ENCODE data around the gene KRT85.
A peak's percentile ranks its signal among the peaks of the same experiment; 100 is the strongest.

The KRT85 gene

GRCh38 chr12:52387859-52388258, 20.6 kb upstream of the KRT85 start:
- no peak for DNase-seq (ENCODE audit: insufficient read length, low spot score)
- FAIRE-seq, result no peak
- no peak for TF ChIP-seq TAF1 (IDR thresholded peaks at IDR 0.05; ENCODE audit: low read depth, low read length)
- TF ChIP-seq POU2F2 (IDR thresholded peaks at IDR 0.05; ENCODE audit: low read depth, low read length), result no peak
- no peak for TF ChIP-seq POLR2AphosphoS5 (IDR thresholded peaks at IDR 0.05; ENCODE audit: low read depth, low read length)
- TF ChIP-seq PAX5 (IDR thresholded peaks at IDR 0.05; ENCODE audit: insufficient read depth, low read length, severe bottlenecking), result no peak
- TF ChIP-seq POLR2A (IDR thresholded peaks at IDR 0.05; ENCODE audit: low read depth, low read length), result no peak
- TF ChIP-seq SPI1 (IDR thresholded peaks at IDR 0.05; ENCODE audit: low read depth, low read length), result no peak

GRCh38 chr12:52385226-52385702, 18.0 kb upstream of the KRT85 start, which contains the start of gene KRT84:
KRT84 (minus strand) TSS chr12:52385652; CDS start chr12:52385585, 67 bp downstream.
- TF ChIP-seq POU2F2 (IDR thresholded peaks at IDR 0.05; ENCODE audit: low read depth, low read length) (no peak), PAX5 (IDR thresholded peaks at IDR 0.05; ENCODE audit: insufficient read depth, low read length, severe bottlenecking) (no peak), POLR2AphosphoS5 (IDR thresholded peaks at IDR 0.05; ENCODE audit: low read depth, low read length) (no peak), POLR2A (IDR thresholded peaks at IDR 0.05; ENCODE audit: low read depth, low read length) (no peak), TAF1 (IDR thresholded peaks at IDR 0.05; ENCODE audit: low read depth, low read length) (no peak), SPI1 (IDR thresholded peaks at IDR 0.05; ENCODE audit: low read depth, low read length) (no peak)
- FAIRE-seq (no peak), DNase-seq (ENCODE audit: insufficient read length, low spot score) (no peak)

- no peak for TF ChIP-seq POU2F2 (IDR thresholded peaks at IDR 0.05; ENCODE audit: low read depth, low read length)
- no peak for TF ChIP-seq POLR2AphosphoS5 (IDR thresholded peaks at IDR 0.05; ENCODE audit: low read depth, low read length)
- TF ChIP-seq TAF1 (IDR thresholded peaks at IDR 0.05; ENCODE audit: low read depth, low read length), result no peak
- DNase-seq (ENCODE audit: insufficient read length, low spot score) (no peak), FAIRE-seq (no peak)
These were observed 16.1 kb upstream of the KRT85 start for GRCh38 chr12:52383331-52383730.

GRCh38 chr12:52382854-52383253, 15.6 kb upstream of the KRT85 start:
- DNase-seq (ENCODE audit: insufficient read length, low spot score) (no peak), FAIRE-seq (no peak)
- TF ChIP-seq PAX5 (IDR thresholded peaks at IDR 0.05; ENCODE audit: insufficient read depth, low read length, severe bottlenecking) (no peak), POLR2A (IDR thresholded peaks at IDR 0.05; ENCODE audit: low read depth, low read length) (no peak), POU2F2 (IDR thresholded peaks at IDR 0.05; ENCODE audit: low read depth, low read length) (no peak), SPI1 (IDR thresholded peaks at IDR 0.05; ENCODE audit: low read depth, low read length) (peak; percentile 80)

- DNase-seq (ENCODE audit: insufficient read length, low spot score) (no peak), FAIRE-seq (no peak)
- TF ChIP-seq PAX5 (IDR thresholded peaks at IDR 0.05; ENCODE audit: insufficient read depth, low read length, severe bottlenecking) (no peak), TAF1 (IDR thresholded peaks at IDR 0.05; ENCODE audit: low read depth, low read length) (no peak), POLR2A (IDR thresholded peaks at IDR 0.05; ENCODE audit: low read depth, low read length) (no peak), POLR2AphosphoS5 (IDR thresholded peaks at IDR 0.05; ENCODE audit: low read depth, low read length) (no peak), POU2F2 (IDR thresholded peaks at IDR 0.05; ENCODE audit: low read depth, low read length) (no peak)
These were observed 13.9 kb upstream of the KRT85 start for GRCh38 chr12:52381206-52381605.

GRCh38 chr12:52380271-52380694, 13.0 kb upstream of the KRT85 start:
- TF ChIP-seq SPI1 (IDR thresholded peaks at IDR 0.05; ENCODE audit: low read depth, low read length), result no peak
- no peak for TF ChIP-seq POLR2AphosphoS5 (IDR thresholded peaks at IDR 0.05; ENCODE audit: low read depth, low read length)
- no peak for TF ChIP-seq POU2F2 (IDR thresholded peaks at IDR 0.05; ENCODE audit: low read depth, low read length)
- no peak for TF ChIP-seq POLR2A (IDR thresholded peaks at IDR 0.05; ENCODE audit: low read depth, low read length)
- TF ChIP-seq TAF1 (IDR thresholded peaks at IDR 0.05; ENCODE audit: low read depth, low read length), result no peak
- no peak for TF ChIP-seq PAX5 (IDR thresholded peaks at IDR 0.05; ENCODE audit: insufficient read depth, low read length, severe bottlenecking)
- FAIRE-seq (no peak), DNase-seq (ENCODE audit: insufficient read length, low spot score) (no peak)

GRCh38 chr12:52379536-52379935, 12.3 kb upstream of the KRT85 start:
- DNase-seq (ENCODE audit: insufficient read length, low spot score) (no peak), FAIRE-seq (no peak)
- TF ChIP-seq POU2F2 (IDR thresholded peaks at IDR 0.05; ENCODE audit: low read depth, low read length) (no peak), POLR2A (IDR thresholded peaks at IDR 0.05; ENCODE audit: low read depth, low read length) (no peak), PAX5 (IDR thresholded peaks at IDR 0.05; ENCODE audit: insufficient read depth, low read length, severe bottlenecking) (no peak), POLR2AphosphoS5 (IDR thresholded peaks at IDR 0.05; ENCODE audit: low read depth, low read length) (no peak), TAF1 (IDR thresholded peaks at IDR 0.05; ENCODE audit: low read depth, low read length) (no peak), SPI1 (IDR thresholded peaks at IDR 0.05; ENCODE audit: low read depth, low read length) (no peak)

GRCh38 chr12:52378091-52378490, 10.8 kb upstream of the KRT85 start:
- no peak for DNase-seq (ENCODE audit: insufficient read length, low spot score)
- no peak for FAIRE-seq
- TF ChIP-seq TAF1 (IDR thresholded peaks at IDR 0.05; ENCODE audit: low read depth, low read length) (no peak), PAX5 (IDR thresholded peaks at IDR 0.05; ENCODE audit: insufficient read depth, low read length, severe bottlenecking) (no peak), POLR2AphosphoS5 (IDR thresholded peaks at IDR 0.05; ENCODE audit: low read depth, low read length) (no peak), SPI1 (IDR thresholded peaks at IDR 0.05; ENCODE audit: low read depth, low read length) (no peak), POU2F2 (IDR thresholded peaks at IDR 0.05; ENCODE audit: low read depth, low read length) (no peak)

- FAIRE-seq (no peak), DNase-seq (ENCODE audit: insufficient read length, low spot score) (no peak)
- TF ChIP-seq SPI1 (IDR thresholded peaks at IDR 0.05; ENCODE audit: low read depth, low read length) (no peak), TAF1 (IDR thresholded peaks at IDR 0.05; ENCODE audit: low read depth, low read length) (no peak), POU2F2 (IDR thresholded peaks at IDR 0.05; ENCODE audit: low read depth, low read length) (no peak), POLR2A (IDR thresholded peaks at IDR 0.05; ENCODE audit: low read depth, low read length) (no peak), POLR2AphosphoS5 (IDR thresholded peaks at IDR 0.05; ENCODE audit: low read depth, low read length) (no peak), PAX5 (IDR thresholded peaks at IDR 0.05; ENCODE audit: insufficient read depth, low read length, severe bottlenecking) (no peak)
These were observed 10.0 kb upstream of the KRT85 start for GRCh38 chr12:52377266-52377665.
